Ovary (tissue), 9 donors: ENCODE measurements around the gene SCGB3A2. TPM values are rescaled to one million over a fixed set of nuclear protein-coding genes. Genes with fewer than 3 reads are reported as not detected.

ENCODE experiments used
- DNase-seq, 5 donors: peaks; one replicate each; pipeline ENCODE4 v3.0.0-alpha.2; 2019 to 2020
- H3K27ac ChIP-seq, 2 donors: fragments of 200-600 bp; one replicate each; pipeline versions ENCODE4 v1.5.1 to v1.8.0; 2019 to 2022
- H3K27me3 ChIP-seq: fragments of 200-600 bp; one replicate; pipeline ENCODE4 v1.8.0; 2022
- H3K36me3 ChIP-seq: fragments of 200-600 bp; sonication (generic); one replicate; pipeline ENCODE4 v1.5.1; 2019
- H3K4me1 ChIP-seq: one replicate; pipeline ENCODE4 v1.8.1; 2013; ENCODE audit warnings: mild to moderate bottlenecking, moderate library complexity; ENCODE audit not compliant: insufficient read depth
- H3K4me3 ChIP-seq: fragments of 200-600 bp; sonication (generic); one replicate; pipeline ENCODE4 v1.5.1; 2017
- H3K9me3 ChIP-seq, 2 donors: fragments of 200-600 bp in 1 of 2; sonication (generic) in 1 of 2; one replicate each; pipeline versions ENCODE4 v1.5.1 to v1.8.1; 2013 to 2019; ENCODE audit warnings: mild to moderate bottlenecking in 1 of 2, moderate library complexity in 1 of 2
- CTCF ChIP-seq, 3 donors: fragments of 450-650 bp in 2 of 3; fragments of 200-600 bp in 1 of 3; IDR thresholded peaks; one replicate each; pipeline versions ENCODE4 v1.5.1 to v1.8.0; 2016 to 2022; ENCODE audit warnings: antibody characterized with exemption in 3 of 3, mild to moderate bottlenecking in 1 of 3
- EP300 ChIP-seq: sonication (generic); formaldehyde crosslinking; IDR thresholded peaks from one replicate; pipeline ENCODE4 v1.6.1; 2017; ENCODE audit warnings: antibody characterized with exemption
- POLR2A ChIP-seq: fragments of 450-650 bp; IDR thresholded peaks from one replicate; pipeline ENCODE4 v1.6.1; 2017; ENCODE audit warnings: antibody characterized with exemption, mild to moderate bottlenecking, moderate library complexity
- WGBS, 3 donors: extraction: QIAGEN DNeasy Blood & Tissue Kit in 1 of 3; methylation state at CpG; one replicate each; pipeline versions ENCODE4 v1.1.5 to v1.1.7; 2013 to 2017; 5-methylcytosine and 5-hydroxymethylcytosine counted together
- intact Hi-C, 4 donors: fragments of 100-400 bp; cut with DNase I; formaldehyde crosslinking; loops; one replicate each; pipeline versions ENCODE4 v1.11.0 to v1.15.1; 2022 to 2023
- polyA plus RNA-seq, 2 donors: library from polyadenylated mRNA; stranded (reverse); fragments of 200-250 nt in 1 of 2; fragments of 350-450 nt in 1 of 2; fragmentation: Illumina TruSeq in 1 of 2; extraction: RNeasy Lipid Tissue Mini Kit (QIAGEN cat#74804) in 1 of 2; gene quantifications; one replicate each; pipeline ENCODE4 v1.2.3, GENCODE V29; 2013 to 2014
- total RNA-seq, 7 donors: library from RNA; depleted of rRNA in 2 of 7; stranded (reverse); fragments of >200 nt in 2 of 7; fragmentation: NEBNext Ultra II Directional in 3 of 7; extraction: Animal tissue kit (Norgen Biotek cat#: 25700) in 3 of 7; gene quantifications; one replicate each; pipeline versions ENCODE4 v1.1.0 to v1.2.4, GENCODE V29; 2016 to 2023
- donor health status: DM: no; HTN: no; CAD: no; lungs with moderate emphysema.
- donor health status: DM: no; HTN: no; CAD: no.
- donor health status: Bipolar disorder and iron deficiency.
- donor health status: DM: yes; HTN: yes; CAD: no.
- donor health status: DM: no; HTN: no; CAD: no.
- donor health status: DM: yes; HTN: yes; CAD: no.

SCGB3A2 gene
- total and polyA plus RNA-seq, 9 donors, result 0.36 to 0.79 (median 0.47) TPM; not detected in 6

- Histone ChIP-seq H3K27me3 (no peaks in the 10 kb centered on the region), H3K4me3 (no peak overlapping the region), H3K9me3 (no peaks in the 10 kb centered on the region), H3K27ac (no peak overlapping the region), H3K36me3 (no peaks in the 10 kb centered on the region), H3K4me1 (no peaks in the 10 kb centered on the region)
- TF ChIP-seq CTCF (IDR thresholded peaks at IDR 0.05), result no peak
- no peak for TF ChIP-seq EP300
- no peak for TF ChIP-seq POLR2A
- WGBS, 3 donors, result 51 to 57% (median 54%) methylated on average over 1 of the region's 1 CpG
- no peak for DNase-seq
- intact Hi-C loops, result no loop called here
Observed at GRCh38 chr5:147912011-147912410, 33.5 kb downstream of the SCGB3A2 start.

- Histone ChIP-seq H3K4me3 (no peak overlapping the region), H3K27me3 (no peaks in the 10 kb centered on the region), H3K36me3 (no peaks in the 10 kb centered on the region), H3K4me1 (no peaks in the 10 kb centered on the region), H3K27ac (no peak overlapping the region), H3K9me3 (no peaks in the 10 kb centered on the region)
- TF ChIP-seq EP300 (no peak), CTCF (IDR thresholded peaks at IDR 0.05) (no peak), POLR2A (no peak)
- no peak for DNase-seq
- intact Hi-C loops, result no loop called here
- 85 to 88% (median 87%) methylated on average over 3 of the region's 3 CpGs for WGBS, 3 donors
Observed at GRCh38 chr5:147913786-147914185, 35.3 kb downstream of the SCGB3A2 start.

GRCh38 chr5:147918101-147918685 is 39.7 kb downstream of the SCGB3A2 start:
- TF ChIP-seq POLR2A (no peak), EP300 (no peak), CTCF (IDR thresholded peaks at IDR 0.05) (no peak)
- Histone ChIP-seq H3K27me3 (no peaks in the 10 kb centered on the region), H3K36me3 (no peaks in the 10 kb centered on the region), H3K9me3 (no peaks in the 10 kb centered on the region), H3K4me1 (no peaks in the 10 kb centered on the region), H3K4me3 (no peak overlapping the region), H3K27ac (no peak overlapping the region)
- intact Hi-C loops, result no loop called here
- WGBS, 3 donors, result 40 to 59% (median 55%) methylated on average over 2 of the region's 2 CpGs
- DNase-seq, result no peak

- no peaks in the 10 kb centered on the region for H3K4me1 ChIP-seq
- no peak for DNase-seq
- intact Hi-C loops, result no loop called here
- H3K36me3 ChIP-seq, result no peaks in the 10 kb centered on the region
- no peaks in the 10 kb centered on the region for H3K9me3 ChIP-seq
- H3K4me3 ChIP-seq, result no peak overlapping the region
- no peak for TF ChIP-seq POLR2A
- WGBS, 3 donors, result 70 to 80% (median 78%) methylated on average over 3 of the region's 3 CpGs
- no peaks in the 10 kb centered on the region for H3K27me3 ChIP-seq
- H3K27ac ChIP-seq, result no peak overlapping the region
Observed at GRCh38 chr5:147918899-147919298, 40.4 kb downstream of the SCGB3A2 start.

- Histone ChIP-seq H3K27ac (no peak overlapping the region), H3K36me3 (no peaks in the 10 kb centered on the region), H3K27me3 (no peaks in the 10 kb centered on the region), H3K9me3 (no peaks in the 10 kb centered on the region), H3K4me3 (no peak overlapping the region), H3K4me1 (no peaks in the 10 kb centered on the region)
- 86 to 90% (median 89%) methylated on average over 4 of the region's 4 CpGs for WGBS, 3 donors
- DNase-seq, result no peak
- intact Hi-C loops, result loop anchor here in 1 of 4 donors (10.0 kb wide), 1 partner anchor 1336 kb away; no protein-coding TSS in a partner anchor
- TF ChIP-seq CTCF (IDR thresholded peaks at IDR 0.05) (no peak), EP300 (no peak), POLR2A (no peak)
Observed at GRCh38 chr5:147920420-147921030, 42.0 kb downstream of the SCGB3A2 start.
